Measurements from ENCODE around the gene SPATA22.

GRCh38 chr17:3512505-3513171, 41.0 kb upstream of the SPATA22 start:
- TF ChIP-seq POLR2AphosphoS5 (IDR thresholded peaks at IDR 0.05; ENCODE audit: control insufficient read depth, insufficient read depth, low read depth, low read length) (no peak), BCLAF1 (IDR thresholded peaks at IDR 0.05; ENCODE audit: borderline replicate concordance in 1 of 2, control insufficient read depth in 1 of 2, low read depth in 2 of 2, low read length in 1 of 2) (no peak), FIP1L1 (IDR thresholded peaks at IDR 0.05; ENCODE audit: low read depth, low read length, poor library complexity, severe bottlenecking) (no peak), CTCF (IDR thresholded peaks at IDR 0.05 in 2 of 3, conservative IDR thresholded peaks at IDR 0.05 in 1 of 3; ENCODE audit: insufficient read depth in 2 of 3, low read depth in 1 of 3, low read length in 3 of 3) (no peak), ZNF644 (tag; IDR thresholded peaks at IDR 0.05; ENCODE audit: low read depth) (no peak), ZBTB8A (IDR thresholded peaks at IDR 0.05; ENCODE audit: partially characterized antibody) (no peak), TCF7L2 (IDR thresholded peaks at IDR 0.05; ENCODE audit: low read depth, low read length) (no peak), ZNF740 (CRISPR knock-in tag; IDR thresholded peaks at IDR 0.05) (no peak), ZNF740 (tag; IDR thresholded peaks at IDR 0.05) (no peak), JUND (IDR thresholded peaks at IDR 0.05; ENCODE audit: borderline replicate concordance, low read depth, low read length) (no peak), JUND (tag; IDR thresholded peaks at IDR 0.05; ENCODE audit: borderline replicate concordance, low read depth, low read length) (no peak), FOXP1 (CRISPR knock-in tag; IDR thresholded peaks at IDR 0.05) (no peak), CHD7 (IDR thresholded peaks at IDR 0.05; ENCODE audit: low read depth, low read length) (no peak), POLR2A (conservative IDR thresholded peaks at IDR 0.05) (no peak), MAZ (CRISPR knock-in tag; conservative IDR thresholded peaks at IDR 0.05 in 1 of 2, IDR thresholded peaks at IDR 0.05 in 1 of 2) (no peak)
